HG03520 (cell line): ENCODE measurements around the gene KCNJ10.

Experiments
- ATAC-seq: cut with Tn5 transposase; IDR thresholded peaks from one replicate; pipeline ENCODE4 v1.9.1; 2021; ENCODE audit warnings: mild to moderate bottlenecking, moderate library complexity; ENCODE audit not compliant: unreplicated experiment

KCNJ10 gene

GRCh38 chr1:160099716-160100375 is 29.9 kb upstream of the KCNJ10 start:
- no peak for ATAC-seq

DNA sequence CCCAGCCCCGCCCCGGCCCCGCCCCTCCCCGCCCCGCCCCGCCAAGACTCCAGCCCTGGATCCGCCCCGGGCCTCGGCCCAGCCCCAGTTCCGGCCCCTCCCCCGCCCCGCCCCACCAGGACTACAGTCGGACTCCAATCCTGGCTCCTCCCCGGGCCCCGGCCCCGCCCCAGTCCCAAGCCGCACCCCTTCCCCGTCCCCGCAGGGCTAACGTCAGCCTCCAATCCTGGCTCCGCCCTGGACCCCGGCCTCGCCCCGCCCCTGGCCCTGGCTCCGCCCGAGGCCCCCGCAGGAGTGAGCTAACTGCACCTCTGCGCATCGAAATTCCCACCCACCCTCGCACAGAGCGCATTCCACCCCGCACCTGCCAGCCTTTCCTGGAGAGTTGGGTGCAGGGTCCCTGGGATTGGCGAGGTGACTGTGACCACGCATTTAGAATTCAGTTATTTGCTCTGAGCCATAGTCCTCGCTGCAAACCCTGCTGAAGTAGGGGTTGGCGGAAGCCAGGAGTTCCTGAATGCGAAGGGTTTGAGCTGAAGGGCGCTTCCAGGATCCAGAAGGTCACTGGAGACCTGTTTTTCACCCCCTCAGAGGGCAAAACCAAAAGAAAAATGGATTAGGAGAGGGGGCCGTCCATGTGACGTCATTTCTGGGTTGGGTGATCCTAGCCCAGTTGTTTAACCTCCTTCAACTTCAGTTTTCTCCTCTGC is 29.0 kb upstream of the KCNJ10 start:
- peak; percentile 75 for ATAC-seq

DNA sequence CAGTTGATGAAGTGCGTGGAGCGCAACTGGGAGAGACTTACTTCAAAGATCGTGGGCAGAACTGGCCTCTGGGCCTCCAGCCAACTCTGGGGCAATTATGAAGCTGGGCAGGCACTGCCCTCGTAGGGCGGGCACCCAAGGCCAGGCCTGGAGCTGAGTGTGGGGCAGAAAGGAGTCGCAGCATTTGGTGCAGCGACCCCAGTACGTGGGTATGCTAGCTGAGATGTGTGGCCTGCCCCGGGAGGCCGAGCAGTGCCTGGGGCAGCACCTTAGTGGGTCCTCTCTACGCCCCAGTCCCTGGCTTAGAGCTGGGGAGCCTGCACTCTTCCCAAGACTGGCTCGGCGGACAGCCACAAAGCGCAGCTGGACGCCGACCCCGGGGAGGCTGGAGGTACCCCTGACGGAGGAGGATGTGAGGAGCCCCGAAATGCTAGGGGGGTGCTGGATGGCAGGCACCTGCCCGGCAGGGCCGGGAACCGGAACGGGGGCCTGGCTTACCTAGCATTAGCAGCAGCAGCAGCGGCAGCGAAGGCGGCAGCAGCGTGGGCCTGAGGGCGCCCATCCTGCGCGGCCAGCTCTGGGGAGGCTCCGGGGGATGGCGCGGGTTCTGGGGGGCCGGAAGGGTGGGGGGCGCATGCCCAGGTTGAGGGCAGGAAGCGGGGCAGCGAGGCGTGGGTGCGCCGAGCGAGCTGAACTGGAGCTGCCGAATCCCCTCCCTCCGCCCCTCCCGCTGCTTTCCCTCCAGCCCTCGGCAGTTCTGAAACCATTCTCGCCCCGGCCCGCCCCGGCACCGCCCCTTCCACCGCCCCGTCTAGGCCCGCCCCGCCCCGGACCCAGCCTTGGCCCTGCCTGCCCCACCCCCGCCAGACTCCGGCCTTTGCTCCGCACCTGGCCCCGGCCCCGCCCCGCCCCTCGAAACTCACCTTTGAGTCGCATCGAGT is 28.2 kb upstream of the KCNJ10 start, which contains the start of gene IGSF8:
Gene IGSF8 (minus strand): TSS at position 709 of the 941 bp plus-strand sequence. CDS start 147 bp downstream, at position 562.
- peak; percentile 32 for ATAC-seq

DNA sequence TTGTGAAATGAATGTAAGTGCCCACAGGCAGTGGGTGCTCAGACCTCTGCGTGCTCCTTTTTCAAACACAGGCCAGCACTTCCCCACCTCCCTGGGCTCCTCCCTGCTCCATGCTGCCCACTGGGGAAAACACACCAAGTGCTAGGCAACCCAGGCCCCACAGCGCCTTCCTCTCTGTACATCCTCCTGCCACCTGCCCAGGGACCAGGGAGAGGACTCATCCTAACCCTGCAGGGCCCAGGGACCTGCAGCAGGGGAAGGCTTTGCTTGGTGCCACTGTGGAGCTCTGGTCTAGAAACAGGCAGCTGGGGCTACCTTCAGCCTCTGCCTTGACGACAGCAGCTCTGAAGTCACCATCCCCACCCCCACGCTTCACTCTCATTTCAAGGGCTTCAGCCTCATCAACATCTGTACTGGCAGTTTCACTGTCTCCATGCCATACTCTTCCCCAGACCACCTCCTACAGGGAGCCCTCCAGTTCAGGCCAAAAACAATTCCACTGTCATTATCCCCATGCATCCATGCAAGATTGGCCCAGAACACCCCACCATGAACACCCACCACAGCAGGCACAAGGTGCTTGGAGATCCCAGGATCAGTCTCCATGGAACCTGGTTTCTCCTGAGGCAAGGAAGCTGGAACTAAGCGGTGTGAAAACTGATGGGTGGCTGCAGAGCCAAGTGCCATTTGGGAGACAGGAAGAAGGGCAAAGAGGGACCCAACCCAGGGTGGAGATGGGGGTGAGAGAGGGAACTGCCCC is 27.4 kb upstream of the KCNJ10 start:
- no peak for ATAC-seq

- no peak for ATAC-seq
Observed at GRCh38 chr1:160096274-160097116, 26.5 kb upstream of the KCNJ10 start.

DNA sequence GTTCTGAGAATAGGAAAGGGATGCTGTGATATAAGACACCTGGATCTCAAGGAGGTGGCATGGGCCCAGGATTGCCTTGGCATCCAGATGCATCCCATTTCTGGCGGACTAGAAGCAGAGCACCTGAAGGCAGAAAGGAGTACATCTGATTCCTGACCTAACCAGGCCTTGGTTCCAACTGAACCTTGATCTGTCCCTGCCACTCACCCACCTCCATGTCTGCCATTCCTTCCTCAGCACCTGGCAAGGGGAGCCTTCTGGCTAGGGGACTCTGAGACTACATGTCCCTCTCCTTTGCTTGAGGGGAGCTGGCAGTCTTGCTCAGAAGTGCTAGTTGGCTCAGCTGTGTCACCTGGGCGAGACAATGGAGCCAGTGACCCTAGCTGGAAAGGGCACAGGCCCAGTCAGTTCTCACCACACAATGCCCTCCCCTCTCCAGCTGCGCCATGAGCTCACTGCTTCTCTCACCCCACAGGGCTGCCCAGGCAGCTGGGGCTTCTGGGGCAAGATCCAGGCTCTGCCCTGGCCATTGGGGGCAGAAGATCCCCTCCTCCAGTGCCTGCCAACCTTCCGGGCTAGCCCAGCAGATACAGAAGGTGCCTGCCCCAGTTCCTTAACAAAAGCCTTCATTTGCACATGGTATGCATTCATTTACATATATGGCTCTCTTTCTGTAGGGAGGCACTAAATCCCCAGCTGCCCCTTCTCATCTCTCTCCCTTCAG is 25.6 kb upstream of the KCNJ10 start:
- ATAC-seq = no peak

DNA sequence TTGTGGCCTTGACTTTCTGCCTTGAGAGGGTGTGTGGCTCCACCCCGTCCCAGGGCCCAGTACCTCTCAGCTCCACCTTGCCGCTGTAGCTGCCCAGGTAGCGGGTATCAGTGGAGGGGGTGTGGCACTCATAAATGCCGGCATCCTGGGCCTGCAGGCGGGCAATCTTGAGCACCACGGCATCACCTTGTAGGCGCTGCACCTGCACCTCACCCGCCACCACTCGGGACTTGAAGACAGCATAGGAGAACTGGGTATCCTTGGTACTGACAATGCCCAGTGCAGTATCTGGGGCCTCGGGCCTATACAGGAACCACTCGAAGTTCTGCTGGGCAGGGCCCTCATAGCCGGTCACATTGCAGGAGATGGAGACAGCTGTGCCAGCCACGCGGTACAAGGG is 24.8 kb upstream of the KCNJ10 start:
- ATAC-seq = no peak

DNA sequence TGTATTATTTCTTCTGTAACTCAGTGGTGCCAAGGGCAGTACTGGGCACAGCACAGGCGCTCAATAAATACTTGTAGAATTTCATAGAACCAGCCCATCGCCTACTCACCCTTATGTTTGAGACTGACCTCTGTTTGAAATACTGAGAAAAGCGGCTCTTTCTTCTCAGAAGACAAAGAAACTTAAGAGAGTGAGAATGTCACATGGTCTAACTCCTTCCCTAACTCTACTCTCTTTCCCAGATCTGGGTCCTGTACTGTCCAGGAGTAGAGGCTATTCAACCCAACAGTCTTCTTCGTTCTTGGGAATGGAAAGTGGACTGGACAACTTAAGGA is 24.3 kb upstream of the KCNJ10 start:
- ATAC-seq = no peak

GRCh38 chr1:160093624-160094290 is 23.8 kb upstream of the KCNJ10 start:
- ATAC-seq = no peak

DNA sequence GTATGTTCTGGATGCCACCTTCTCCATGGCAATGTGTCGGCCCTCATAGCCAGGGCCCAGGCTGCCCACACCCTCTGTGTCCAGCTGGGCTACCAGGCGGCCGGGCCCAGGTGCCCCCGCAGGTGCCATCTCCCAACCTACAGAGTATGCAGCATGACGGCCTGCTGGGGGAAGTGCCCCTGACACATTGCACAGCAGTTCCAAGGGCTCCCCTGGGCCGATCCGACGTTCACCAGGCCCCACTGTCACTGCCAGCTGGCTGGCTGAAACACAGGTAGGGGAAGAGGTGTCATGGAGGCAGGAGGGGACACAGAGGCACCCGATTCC is 23.1 kb upstream of the KCNJ10 start:
- ATAC-seq = no peak

- no peak for ATAC-seq
Observed at GRCh38 chr1:160092366-160093068, 22.6 kb upstream of the KCNJ10 start.

- no peak for ATAC-seq
Observed at GRCh38 chr1:160091666-160092223, 21.8 kb upstream of the KCNJ10 start.

GRCh38 chr1:160090760-160091159 is 20.8 kb upstream of the KCNJ10 start:
- no peak for ATAC-seq

DNA sequence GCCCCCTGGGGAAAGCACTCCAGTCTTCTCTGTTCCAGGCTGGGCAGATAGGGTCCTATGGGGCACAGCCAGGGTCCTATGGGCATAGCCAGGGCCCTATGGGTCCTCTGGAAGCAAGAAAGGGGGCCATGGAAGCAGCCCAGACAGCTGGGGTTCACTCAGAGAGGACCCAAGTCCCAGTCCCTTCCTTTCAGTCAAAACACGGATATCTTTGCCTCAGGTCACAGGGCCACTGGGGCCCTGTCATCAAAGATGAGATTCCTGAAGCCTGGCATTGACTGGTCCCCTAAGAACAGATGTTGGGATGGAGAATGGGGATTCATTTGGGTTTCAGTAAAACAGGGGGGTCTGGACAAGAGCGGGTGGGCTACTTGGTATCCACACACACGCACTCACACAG is 19.9 kb upstream of the KCNJ10 start:
- ATAC-seq = no peak

- no peak for ATAC-seq
Observed at GRCh38 chr1:160087118-160087662, 17.2 kb upstream of the KCNJ10 start.

DNA sequence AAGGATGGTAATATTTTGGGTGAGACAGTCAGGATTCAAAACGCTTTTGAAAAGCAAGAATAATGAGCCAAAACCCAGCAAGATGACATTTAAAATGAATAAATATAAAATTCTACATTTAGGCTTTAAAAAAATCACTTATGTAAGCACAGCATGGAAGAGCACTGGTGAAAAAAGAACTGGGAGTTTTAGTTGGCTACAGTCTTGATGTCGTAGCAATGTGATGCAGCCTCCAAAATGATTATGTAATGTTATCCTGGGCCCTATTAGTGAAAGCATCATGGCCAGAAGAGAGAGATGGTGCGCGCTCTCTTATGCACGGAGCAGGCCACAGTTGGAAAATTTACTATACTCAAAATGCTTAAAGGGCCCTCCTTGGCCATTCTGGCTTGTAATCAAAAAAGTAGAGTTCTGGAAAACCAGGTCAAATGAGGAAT is 16.5 kb upstream of the KCNJ10 start:
- ATAC-seq = no peak

- peak; percentile 53 for ATAC-seq
Observed at GRCh38 chr1:160085686-160086455, 15.9 kb upstream of the KCNJ10 start.
